ENCODE results near the gene MELTF.

Gene MELTF

GRCh38 chr3:196988241-196989029 is 41.2 kb downstream of the MELTF start:
- no peaks in the 10 kb centered on the region; the same call in 1 of the 2 replicates for H3K4me1 ChIP-seq (ENCODE audit: control insufficient read depth, insufficient read depth, low read length)
- H3K9ac ChIP-seq (ENCODE audit: low read length): no peak overlapping the region
- H3K9me3 ChIP-seq (ENCODE audit: control insufficient read depth, insufficient read depth, low read depth, low read length): no peaks in the 10 kb centered on the region; the same call in 1 of the 2 replicates
- no peak overlapping the region for H3K4me3 ChIP-seq (ENCODE audit: low read depth, low read length)
- H3K27me3 ChIP-seq (ENCODE audit: control insufficient read depth, insufficient read depth, low read length): no peaks in the 10 kb centered on the region
- no peak overlapping the region for H3K27ac ChIP-seq (ENCODE audit: low read depth, low read length)
- H3K36me3 ChIP-seq (ENCODE audit: control insufficient read depth, insufficient read depth, low read length): no peaks in the 10 kb centered on the region

GRCh38 chr3:196987022-196987421 is 42.6 kb downstream of the MELTF start:
- Histone ChIP-seq H3K36me3 (ENCODE audit: control insufficient read depth, insufficient read depth, low read length) (no peaks in the 10 kb centered on the region), H3K4me1 (ENCODE audit: control insufficient read depth, insufficient read depth, low read length) (no peaks in the 10 kb centered on the region; the same call in 1 of the 2 replicates), H3K9me3 (ENCODE audit: control insufficient read depth, insufficient read depth, low read depth, low read length) (peaks cover 3% of the 10 kb centered on the region; the same call in 1 of the 2 replicates), H3K9ac (ENCODE audit: low read length) (no peak overlapping the region), H3K4me3 (ENCODE audit: low read depth, low read length) (no peak overlapping the region), H3K27ac (ENCODE audit: low read depth, low read length) (no peak overlapping the region), H3K27me3 (ENCODE audit: control insufficient read depth, insufficient read depth, low read length) (no peaks in the 10 kb centered on the region)

DNA sequence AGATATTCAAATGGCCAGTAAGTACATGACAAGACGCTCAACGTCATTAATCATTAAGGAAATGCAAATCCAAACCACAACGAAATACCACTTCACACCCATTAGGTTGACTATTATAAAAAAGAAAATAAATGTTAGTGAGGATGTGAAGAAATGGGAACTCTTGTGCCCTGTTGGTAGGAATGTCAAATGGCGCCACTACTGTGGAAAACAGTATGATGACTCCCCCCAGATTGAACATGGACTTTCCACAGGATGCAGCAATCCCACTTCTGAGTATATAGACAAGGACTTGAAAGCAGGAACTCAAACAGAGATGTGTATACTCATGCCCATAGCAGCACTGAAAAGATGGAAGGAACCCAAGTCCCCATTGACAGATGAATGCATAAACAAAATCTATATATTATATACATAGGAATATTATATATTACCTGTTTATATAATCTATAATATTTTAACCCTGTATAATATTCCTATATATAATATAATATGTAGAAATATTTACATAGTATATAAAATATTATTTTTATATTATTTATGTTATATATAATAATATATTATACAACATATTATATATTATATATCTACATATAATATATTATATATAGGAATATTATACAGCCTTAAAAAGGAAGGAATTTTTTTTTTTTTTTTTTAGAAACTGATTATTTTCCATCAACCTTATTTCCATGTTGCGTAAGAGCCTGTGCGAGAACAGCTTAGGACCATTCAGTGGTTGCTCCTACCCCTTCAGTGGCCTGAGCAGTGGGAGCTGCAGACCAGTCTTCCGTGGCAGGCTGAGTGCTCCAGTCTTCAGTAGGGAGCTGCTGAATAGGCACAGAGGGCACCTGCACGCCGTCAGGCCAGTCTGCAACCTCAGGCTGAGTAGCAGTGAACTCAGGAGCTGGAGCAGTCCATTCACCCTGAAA is 43.4 kb downstream of the MELTF start:
- Histone ChIP-seq H3K27me3 (ENCODE audit: control insufficient read depth, insufficient read depth, low read length) (no peaks in the 10 kb centered on the region), H3K9me3 (ENCODE audit: control insufficient read depth, insufficient read depth, low read depth, low read length) (peaks cover 7% of the 10 kb centered on the region), H3K4me3 (ENCODE audit: low read depth, low read length) (no peak overlapping the region), H3K9ac (ENCODE audit: low read length) (no peak overlapping the region), H3K27ac (ENCODE audit: low read depth, low read length) (no peak overlapping the region), H3K4me1 (ENCODE audit: control insufficient read depth, insufficient read depth, low read length) (no peaks in the 10 kb centered on the region; the same call in 1 of the 2 replicates), H3K36me3 (ENCODE audit: control insufficient read depth, insufficient read depth, low read length) (no peaks in the 10 kb centered on the region)

DNA sequence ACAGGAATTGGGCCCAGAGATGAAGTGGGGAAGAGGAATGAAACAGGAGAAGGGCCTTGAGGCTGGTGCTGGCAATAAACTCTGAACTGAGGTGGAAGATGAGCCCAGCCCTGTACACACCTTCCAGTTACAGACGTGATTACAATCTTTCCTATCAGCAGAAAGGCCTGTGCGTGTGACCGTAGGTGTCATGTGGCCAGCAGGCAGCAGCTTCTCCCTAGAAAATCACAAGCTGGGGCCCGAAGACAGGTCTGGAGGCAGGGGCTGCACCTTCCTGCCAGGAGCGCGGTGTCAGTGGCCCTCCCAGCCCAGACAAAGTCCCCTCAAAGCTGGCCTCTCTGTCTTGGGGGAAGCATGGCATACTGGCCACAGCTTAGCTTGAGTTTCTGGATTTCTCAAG is 44.3 kb downstream of the MELTF start:
- Histone ChIP-seq H3K9me3 (ENCODE audit: control insufficient read depth, insufficient read depth, low read depth, low read length) (peaks cover 7% of the 10 kb centered on the region), H3K27ac (ENCODE audit: low read depth, low read length) (no peak overlapping the region), H3K27me3 (ENCODE audit: control insufficient read depth, insufficient read depth, low read length) (no peaks in the 10 kb centered on the region), H3K36me3 (ENCODE audit: control insufficient read depth, insufficient read depth, low read length) (no peaks in the 10 kb centered on the region), H3K4me1 (ENCODE audit: control insufficient read depth, insufficient read depth, low read length) (no peaks in the 10 kb centered on the region; the same call in 1 of the 2 replicates), H3K9ac (ENCODE audit: low read length) (no peak overlapping the region), H3K4me3 (ENCODE audit: low read depth, low read length) (no peak overlapping the region)

DNA sequence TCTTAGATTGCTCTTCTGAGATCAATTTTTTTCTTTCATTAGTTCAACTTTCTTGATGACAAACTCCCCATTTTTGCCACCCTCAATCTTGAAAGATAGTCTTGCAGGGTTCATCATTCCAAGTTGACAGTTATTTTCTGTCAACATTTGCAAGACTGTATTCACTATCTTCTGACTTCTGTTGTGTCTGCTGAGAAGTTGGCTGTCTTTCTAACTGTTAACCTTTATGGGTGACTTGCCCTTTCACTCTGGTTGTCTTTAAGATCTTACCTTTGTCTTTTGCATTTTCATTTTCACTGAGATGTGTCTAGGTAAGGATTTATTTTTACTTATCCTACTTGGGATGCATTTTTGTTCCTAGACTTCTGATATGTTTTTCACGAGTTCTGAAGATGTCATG is 46.4 kb downstream of the MELTF start:
- Histone ChIP-seq H3K36me3 (ENCODE audit: control insufficient read depth, insufficient read depth, low read length) (no peaks in the 10 kb centered on the region), H3K9me3 (ENCODE audit: control insufficient read depth, insufficient read depth, low read depth, low read length) (peaks cover 7% of the 10 kb centered on the region), H3K27me3 (ENCODE audit: control insufficient read depth, insufficient read depth, low read length) (no peaks in the 10 kb centered on the region), H3K4me1 (ENCODE audit: control insufficient read depth, insufficient read depth, low read length) (0 out of 2 replicates have a peak, but pooled peaks cover 2% of the 10 kb centered on the region), H3K27ac (ENCODE audit: low read depth, low read length) (no peak overlapping the region), H3K4me3 (ENCODE audit: low read depth, low read length) (no peak overlapping the region), H3K9ac (ENCODE audit: low read length) (no peak overlapping the region)

GRCh38 chr3:196981657-196982056 is 48.0 kb downstream of the MELTF start:
- Histone ChIP-seq H3K9ac (ENCODE audit: low read length) (no peak overlapping the region), H3K9me3 (ENCODE audit: control insufficient read depth, insufficient read depth, low read depth, low read length) (peaks cover 7% of the 10 kb centered on the region), H3K27ac (ENCODE audit: low read depth, low read length) (no peak overlapping the region), H3K36me3 (ENCODE audit: control insufficient read depth, insufficient read depth, low read length) (no peaks in the 10 kb centered on the region), H3K4me1 (ENCODE audit: control insufficient read depth, insufficient read depth, low read length) (0 out of 2 replicates have a peak, but pooled peaks cover 2% of the 10 kb centered on the region), H3K27me3 (ENCODE audit: control insufficient read depth, insufficient read depth, low read length) (no peaks in the 10 kb centered on the region), H3K4me3 (ENCODE audit: low read depth, low read length) (no peak overlapping the region)

DNA sequence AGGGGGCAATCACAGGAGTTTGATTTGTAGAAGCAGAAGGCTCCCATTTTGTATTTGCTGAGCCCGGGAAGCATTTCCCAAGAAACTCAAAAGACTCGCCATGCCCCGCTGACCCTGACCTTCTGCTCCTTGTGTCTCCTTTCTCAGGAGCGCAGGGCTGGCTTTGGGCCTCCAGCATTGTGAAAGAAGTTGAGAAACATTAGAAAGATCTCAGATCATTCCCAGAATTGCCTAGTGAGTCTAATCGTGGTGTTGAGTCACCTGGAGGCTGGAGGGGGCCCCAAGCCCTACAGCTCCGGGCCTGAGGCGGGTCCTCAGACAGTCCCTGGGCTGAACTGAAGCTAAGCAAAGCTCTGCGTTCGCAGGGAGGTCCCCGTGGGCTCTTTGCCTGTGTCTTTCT is 50.1 kb downstream of the MELTF start:
- Histone ChIP-seq H3K4me1 (ENCODE audit: control insufficient read depth, insufficient read depth, low read length) (0 out of 2 replicates have a peak, but pooled peaks cover 2% of the 10 kb centered on the region), H3K36me3 (ENCODE audit: control insufficient read depth, insufficient read depth, low read length) (no peaks in the 10 kb centered on the region), H3K27me3 (ENCODE audit: control insufficient read depth, insufficient read depth, low read length) (no peaks in the 10 kb centered on the region), H3K27ac (ENCODE audit: low read depth, low read length) (no peak overlapping the region), H3K4me3 (ENCODE audit: low read depth, low read length) (no peak overlapping the region), H3K9me3 (ENCODE audit: control insufficient read depth, insufficient read depth, low read depth, low read length) (peaks cover 7% of the 10 kb centered on the region), H3K9ac (ENCODE audit: low read length) (no peak overlapping the region)

DNA sequence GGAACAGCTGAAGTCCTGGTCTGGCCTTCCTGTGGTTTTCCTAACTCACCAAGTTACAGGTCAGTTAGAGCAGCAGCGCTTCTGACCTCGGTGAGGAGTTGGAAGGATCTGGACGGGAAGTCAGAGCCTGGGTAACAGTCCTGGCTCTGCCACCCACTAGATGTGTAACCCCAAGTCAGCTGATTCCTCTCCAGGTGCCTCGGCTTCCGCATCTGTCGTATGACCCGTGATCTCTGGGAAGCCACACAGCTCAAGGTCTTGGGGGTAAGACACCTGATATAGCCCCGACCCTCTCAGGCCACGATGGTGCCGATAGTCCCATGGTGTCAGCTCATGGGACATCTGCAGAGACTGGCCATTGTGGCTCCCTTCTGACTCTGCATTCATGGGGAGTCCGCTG is 52.7 kb downstream of the MELTF start:
- Histone ChIP-seq H3K4me3 (ENCODE audit: low read depth, low read length) (no peak overlapping the region), H3K36me3 (ENCODE audit: control insufficient read depth, insufficient read depth, low read length) (no peaks in the 10 kb centered on the region), H3K9ac (ENCODE audit: low read length) (no peak overlapping the region), H3K4me1 (ENCODE audit: control insufficient read depth, insufficient read depth, low read length) (0 out of 2 replicates have a peak, but pooled peaks cover 2% of the 10 kb centered on the region), H3K9me3 (ENCODE audit: control insufficient read depth, insufficient read depth, low read depth, low read length) (peaks cover 12% of the 10 kb centered on the region), H3K27ac (ENCODE audit: low read depth, low read length) (no peak overlapping the region), H3K27me3 (ENCODE audit: control insufficient read depth, insufficient read depth, low read length) (no peaks in the 10 kb centered on the region)

- Histone ChIP-seq H3K27me3 (ENCODE audit: control insufficient read depth, insufficient read depth, low read length) (peaks cover 13% of the 10 kb centered on the region), H3K27ac (ENCODE audit: low read depth, low read length) (no peak overlapping the region), H3K4me1 (ENCODE audit: control insufficient read depth, insufficient read depth, low read length) (0 out of 2 replicates have a peak, but pooled peaks cover 2% of the 10 kb centered on the region), H3K9ac (ENCODE audit: low read length) (no peak overlapping the region), H3K9me3 (ENCODE audit: control insufficient read depth, insufficient read depth, low read depth, low read length) (peaks cover 13% of the 10 kb centered on the region), H3K4me3 (ENCODE audit: low read depth, low read length) (no peak overlapping the region), H3K36me3 (ENCODE audit: control insufficient read depth, insufficient read depth, low read length) (no peaks in the 10 kb centered on the region)
These were observed 54.3 kb downstream of the MELTF start for GRCh38 chr3:196975349-196975748.

DNA sequence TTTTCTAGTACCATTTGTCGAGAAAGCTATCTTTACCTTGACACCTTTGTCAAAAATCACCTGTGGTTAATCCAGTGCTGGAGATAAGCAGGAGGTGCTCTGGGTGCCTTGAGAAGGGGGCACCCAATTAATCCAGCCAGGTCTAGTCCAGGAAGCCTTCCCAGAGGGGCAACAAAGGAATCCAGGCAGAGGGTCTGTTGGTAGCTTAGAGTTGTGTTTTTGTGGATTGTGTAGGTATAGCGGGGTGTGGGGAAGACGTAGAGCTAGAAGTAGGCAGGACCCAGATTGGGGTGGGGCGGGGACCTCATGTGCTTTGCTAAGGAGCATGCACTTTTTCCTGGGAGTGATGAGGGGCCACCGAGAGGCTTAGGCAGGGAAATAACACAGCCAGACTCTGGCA is 55.0 kb downstream of the MELTF start:
- H3K36me3 ChIP-seq (ENCODE audit: control insufficient read depth, insufficient read depth, low read length): no peaks in the 10 kb centered on the region
- H3K4me1 ChIP-seq (ENCODE audit: control insufficient read depth, insufficient read depth, low read length): 0 out of 2 replicates have a peak, but pooled peaks cover 2% of the 10 kb centered on the region
- peaks cover 13% of the 10 kb centered on the region for H3K9me3 ChIP-seq (ENCODE audit: control insufficient read depth, insufficient read depth, low read depth, low read length)
- no peak overlapping the region for H3K4me3 ChIP-seq (ENCODE audit: low read depth, low read length)
- H3K9ac ChIP-seq (ENCODE audit: low read length): no peak overlapping the region
- no peak overlapping the region for H3K27ac ChIP-seq (ENCODE audit: low read depth, low read length)
- peaks cover 20% of the 10 kb centered on the region for H3K27me3 ChIP-seq (ENCODE audit: control insufficient read depth, insufficient read depth, low read length)

All from HUES6 (cell line).